Fibroblast of upper back skin (primary cell): Measurements from ENCODE around the gene RILPL2.
"Not testable (repeated sequence)": the region's sequence is repeated elsewhere in the genome, so short reads cannot be mapped to it uniquely, and the experiment has no call there.

ENCODE experiments used
- DNase-seq: peaks from one replicate; pipeline ENCODE4 v3.0.0-alpha.2; 2013

Gene RILPL2

DNA sequence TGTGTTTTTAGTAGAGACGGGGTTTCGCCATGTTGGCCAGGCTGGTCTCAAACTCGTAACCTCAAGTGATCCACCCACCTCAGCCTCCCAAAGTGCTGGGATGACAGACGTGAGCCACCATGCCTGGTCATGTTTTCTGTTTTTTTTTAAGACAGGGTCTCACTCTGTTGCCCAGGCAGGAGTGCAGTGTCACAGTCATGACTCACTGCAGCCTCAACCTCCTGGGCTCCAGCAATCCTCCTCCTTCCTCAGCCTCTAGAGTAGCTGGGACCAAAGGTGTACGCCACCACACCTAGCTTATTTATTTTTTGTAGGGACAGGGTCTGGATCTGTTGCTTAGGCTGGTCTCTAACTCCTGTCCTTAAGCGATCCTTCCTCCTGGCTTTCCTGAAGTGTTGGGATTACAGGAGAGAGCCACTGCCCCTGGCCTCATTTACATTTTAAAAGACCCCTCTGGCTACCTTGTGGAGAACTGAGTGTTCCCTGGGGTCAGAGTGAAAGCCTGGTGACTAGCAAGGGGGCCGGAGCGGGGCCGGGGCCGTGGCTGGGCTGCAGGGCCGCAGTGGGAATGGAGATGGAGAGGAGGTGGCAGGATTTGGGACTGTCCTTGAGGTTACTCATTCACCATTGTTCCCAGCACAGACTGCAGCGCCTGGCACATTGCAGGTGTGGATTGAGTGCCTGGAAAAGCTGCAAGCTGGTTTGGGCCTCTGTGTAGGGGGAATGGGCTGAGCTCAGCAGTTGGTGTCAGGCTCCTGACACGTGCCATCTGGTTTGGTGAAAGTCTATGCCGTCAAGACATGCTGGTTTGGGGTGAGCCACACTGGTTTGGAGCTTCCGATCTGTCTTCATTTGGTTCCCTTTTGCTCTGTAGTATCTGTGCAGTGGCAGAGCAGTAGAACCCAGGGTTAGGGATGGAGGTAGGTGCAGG, 34.5 kb downstream of the RILPL2 start:
- DNase-seq: no peak

DNA sequence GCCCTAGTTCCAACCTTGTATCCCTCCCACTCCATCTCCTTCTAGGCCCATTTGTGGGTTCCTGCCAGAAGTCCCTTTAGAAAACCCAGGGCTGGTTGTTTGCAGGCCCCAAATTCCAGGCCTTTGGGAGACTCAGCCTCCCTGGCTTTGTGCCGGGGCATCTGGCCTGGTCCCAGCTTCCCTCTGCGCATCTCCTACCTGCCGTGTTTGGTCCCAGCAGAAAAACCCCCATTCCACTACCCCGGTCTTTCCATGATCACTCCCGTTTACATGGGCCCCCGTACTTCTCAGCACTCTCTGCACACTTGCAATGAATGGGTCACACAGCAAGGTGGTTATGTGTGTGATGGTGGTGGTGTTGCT, 37.2 kb downstream of the RILPL2 start:
- DNase-seq: no peak

DNA sequence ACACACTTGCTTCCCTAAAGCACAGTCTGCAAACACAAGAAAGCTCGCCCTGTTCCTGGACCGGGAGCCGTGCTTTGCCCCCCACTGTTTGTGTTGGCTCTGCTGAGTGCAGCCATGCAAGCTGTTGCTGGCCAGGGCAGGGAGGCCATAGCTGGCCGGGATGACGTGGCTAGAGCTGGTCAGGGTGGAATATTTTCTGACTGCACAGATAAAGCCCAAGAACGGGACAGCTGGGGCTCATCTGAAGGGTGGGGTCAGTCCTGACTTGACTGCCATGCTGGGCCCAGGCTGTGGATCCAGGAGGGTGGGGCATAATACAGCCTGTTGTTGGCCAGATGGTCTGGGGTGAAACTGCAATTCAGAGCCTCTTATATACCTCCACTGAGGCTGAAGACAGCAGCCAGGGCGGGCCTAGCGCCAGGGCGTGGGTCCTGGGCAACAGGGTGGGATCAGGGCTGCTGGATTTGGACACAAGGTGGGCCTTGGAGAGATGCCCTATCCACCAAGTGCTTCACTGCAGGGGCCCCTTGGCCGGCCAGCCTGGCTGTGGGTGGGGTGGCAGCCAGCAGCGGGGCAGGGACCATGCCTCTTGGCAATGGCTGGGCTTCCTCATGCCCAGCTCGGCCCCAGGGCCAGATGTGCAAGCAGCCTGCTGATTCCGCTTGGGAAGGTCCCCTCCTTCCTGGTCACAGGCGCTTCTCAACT, 37.8 kb downstream of the RILPL2 start:
- no peak for DNase-seq

- DNase-seq: no peak
Measured at GRCh38 chr12:123398177-123398549, 38.3 kb downstream of the RILPL2 start.

DNA sequence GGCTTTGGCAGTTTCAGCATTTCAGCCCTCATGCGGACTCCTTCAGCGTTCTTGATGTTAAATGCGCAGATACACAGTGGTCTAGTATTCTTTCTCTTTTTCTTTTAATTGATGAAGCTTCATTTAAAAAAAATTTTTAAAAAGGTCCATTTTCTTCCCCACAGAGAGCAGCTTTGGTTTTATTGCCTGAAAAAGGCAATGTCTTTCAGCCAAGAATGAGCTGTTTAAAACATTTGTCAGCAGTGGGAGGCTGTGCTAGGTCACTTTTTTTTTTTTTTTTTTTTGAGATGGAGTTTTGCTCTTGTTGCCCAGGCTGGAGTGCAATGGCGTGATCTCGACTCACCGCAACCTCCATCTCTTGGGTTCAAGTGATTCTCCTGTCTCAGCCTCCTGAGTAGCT, 39.1 kb downstream of the RILPL2 start:
- no peak for DNase-seq

GRCh38 chr12:123396954-123397353, 39.5 kb downstream of the RILPL2 start:
- no peak for DNase-seq

GRCh38 chr12:123396543-123396942, 39.9 kb downstream of the RILPL2 start:
- DNase-seq: no peak

DNA sequence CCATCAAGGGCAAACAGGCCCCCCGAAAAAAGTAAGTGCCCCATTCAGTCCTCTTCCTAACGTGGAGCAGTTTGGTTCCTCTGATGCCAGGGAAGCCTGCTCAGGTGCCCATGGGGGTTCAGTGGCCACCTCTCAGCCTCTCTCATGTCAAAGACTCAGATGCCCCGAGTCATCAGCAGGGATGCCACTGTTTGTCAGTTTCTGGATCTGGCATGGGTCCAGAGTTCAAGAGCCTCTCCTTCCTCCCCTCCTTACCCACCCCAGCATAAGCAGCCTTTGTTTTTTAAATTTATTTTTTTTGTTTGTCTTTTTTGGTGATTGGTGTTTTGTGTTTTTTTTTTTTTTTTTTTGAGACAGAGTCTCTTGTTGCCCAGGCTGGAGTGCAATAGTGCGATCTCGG, 41.2 kb downstream of the RILPL2 start:
- no peak for DNase-seq

DNA sequence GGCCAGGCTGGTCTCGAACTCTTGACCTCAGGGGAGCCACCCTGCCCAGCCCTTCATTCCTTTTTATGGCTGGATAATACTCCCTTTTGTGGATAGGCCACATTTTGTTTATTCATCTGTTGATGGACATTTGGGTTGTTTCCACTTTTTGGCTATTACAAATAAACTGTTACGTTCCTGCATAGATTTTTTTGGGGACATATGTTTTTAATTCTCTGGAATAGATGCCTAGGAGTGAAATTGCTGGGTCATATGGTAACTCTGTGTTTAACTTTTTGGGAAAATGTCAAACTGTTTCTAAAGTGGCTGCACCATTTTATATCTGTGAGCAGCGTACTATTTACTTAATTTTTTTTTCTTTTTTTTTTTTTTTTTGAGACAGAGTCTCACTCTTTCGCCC, 42.7 kb downstream of the RILPL2 start:
- DNase-seq: peak; percentile 26

- DNase-seq: no peak
Measured at GRCh38 chr12:123391546-123392343, 44.7 kb downstream of the RILPL2 start.

DNA sequence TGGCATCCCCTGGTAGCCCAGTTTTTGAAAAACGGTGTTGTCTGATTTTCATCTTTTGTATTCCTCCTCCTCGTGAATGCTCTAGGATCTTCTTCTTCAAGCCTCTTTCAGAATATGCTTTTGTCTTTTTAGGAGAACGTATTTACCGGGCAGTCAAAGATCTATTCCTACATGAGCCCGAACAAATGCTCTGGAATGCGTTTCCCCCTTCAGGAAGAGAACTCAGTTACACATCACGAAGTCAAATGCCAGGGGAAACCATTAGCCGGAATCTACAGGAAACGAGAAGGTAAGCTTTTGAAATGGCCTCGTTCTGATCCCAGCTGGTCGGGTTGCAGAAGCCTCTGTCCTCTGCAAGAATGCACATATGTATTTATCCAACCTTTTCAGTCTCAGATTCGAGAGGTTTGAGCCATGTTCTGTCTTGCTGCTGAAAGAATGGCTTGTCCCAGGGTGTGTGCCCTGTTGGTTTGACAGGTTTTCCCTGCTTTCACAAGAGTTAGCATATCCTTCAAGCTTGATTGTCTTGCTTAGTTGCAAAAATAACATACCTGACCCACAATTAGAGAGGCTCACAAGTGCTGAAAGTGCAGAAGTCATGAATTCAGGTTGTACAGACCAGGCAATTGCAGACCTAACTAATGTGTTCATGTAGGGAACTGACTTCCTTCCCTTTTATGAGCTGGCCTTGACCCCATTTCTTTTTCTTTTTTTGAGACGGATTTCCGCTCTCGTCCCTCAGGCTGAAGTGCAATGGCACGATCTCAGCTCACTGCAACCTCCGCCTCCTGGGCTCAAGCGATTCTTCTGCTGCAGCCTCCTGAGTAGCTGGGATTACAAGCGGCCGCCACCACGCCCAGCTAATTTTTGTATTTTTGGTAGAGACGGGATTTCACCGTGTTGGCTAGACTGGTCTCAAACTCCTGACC, 45.7 kb downstream of the RILPL2 start:
- DNase-seq: peak; percentile 27

GRCh38 chr12:123389560-123390351, 46.7 kb downstream of the RILPL2 start:
- no peak for DNase-seq

GRCh38 chr12:123388951-123389559, 47.4 kb downstream of the RILPL2 start:
- DNase-seq: no peak

DNA sequence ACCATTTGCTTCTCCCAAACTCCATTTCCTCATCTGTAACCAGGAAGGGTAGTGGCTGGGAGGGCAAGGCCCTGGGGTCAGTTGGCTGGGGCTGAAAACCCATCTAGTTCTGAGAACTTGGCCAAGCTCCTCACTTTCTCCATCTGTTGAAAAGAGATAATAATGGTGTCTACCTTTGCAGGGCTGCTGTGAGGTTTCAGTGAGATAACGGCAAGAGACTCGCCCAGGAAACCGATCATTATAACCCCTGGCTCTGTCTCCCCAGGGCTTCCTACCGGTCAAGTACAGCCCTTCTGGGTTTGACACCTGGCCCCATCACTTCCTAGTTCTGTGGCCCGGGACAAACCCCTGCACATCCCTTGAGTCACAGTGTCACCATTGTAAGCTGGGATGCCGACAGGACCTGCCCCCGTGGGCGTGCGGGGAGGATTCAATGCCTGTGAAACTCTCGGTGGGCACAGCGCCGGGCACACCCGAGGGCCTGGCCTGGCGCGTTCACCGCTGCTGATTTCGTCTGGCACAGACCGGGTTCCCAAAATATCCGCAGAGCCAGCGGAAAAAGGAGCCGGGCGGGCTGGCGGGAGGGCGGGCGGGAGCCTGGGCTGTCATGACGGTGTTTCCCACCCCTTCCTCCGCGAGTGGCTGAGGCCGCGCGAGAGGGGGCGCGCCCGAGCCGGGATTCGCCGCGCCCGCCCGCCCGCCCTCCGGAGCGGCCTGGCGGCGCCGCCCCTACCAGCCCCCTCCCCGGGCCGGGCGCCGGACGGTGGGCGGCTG, 48.1 kb downstream of the RILPL2 start:
- peak; percentile 60 for DNase-seq

GRCh38 chr12:123387508-123388176, 48.8 kb downstream of the RILPL2 start:
- DNase-seq: no peak

DNA sequence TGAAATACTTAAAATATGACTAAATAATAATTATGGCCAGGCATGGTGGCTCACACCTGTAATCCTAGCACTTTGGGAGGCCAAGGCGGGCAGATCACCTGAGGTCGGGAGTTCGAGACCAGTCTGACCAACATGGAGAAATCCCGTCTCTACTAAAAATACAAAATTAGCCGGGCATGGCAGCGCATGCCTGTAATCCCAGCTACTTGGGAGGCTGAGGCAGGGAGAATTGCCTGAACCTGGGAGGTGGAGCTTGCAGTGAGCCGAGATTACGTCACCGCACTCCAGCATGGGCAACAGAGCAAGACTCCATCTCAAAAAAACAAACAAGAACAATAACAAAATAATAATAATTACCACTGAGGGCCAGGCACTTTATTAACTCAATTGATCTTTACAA, 50.9 kb downstream of the RILPL2 start:
- not testable (repeated sequence) for DNase-seq

DNA sequence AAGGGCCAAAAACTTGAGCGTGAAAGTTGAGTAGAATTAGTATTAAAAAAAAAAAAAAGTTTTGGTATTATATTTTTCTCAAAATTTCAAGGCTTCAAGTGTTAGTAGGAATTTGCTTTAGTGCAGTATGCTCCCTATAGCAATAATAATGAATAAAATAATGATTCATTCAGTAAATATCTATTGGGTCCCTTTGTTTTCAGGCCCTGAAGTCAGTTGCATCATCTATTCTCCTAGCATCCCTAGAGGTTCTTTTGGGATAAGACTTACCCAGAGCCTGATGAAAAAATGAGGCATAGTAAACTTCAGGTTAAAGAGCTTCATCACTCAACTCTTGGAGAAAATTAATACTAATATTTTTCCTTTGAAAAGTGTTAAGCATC, 51.5 kb downstream of the RILPL2 start:
- DNase-seq: peak; percentile 79

DNA sequence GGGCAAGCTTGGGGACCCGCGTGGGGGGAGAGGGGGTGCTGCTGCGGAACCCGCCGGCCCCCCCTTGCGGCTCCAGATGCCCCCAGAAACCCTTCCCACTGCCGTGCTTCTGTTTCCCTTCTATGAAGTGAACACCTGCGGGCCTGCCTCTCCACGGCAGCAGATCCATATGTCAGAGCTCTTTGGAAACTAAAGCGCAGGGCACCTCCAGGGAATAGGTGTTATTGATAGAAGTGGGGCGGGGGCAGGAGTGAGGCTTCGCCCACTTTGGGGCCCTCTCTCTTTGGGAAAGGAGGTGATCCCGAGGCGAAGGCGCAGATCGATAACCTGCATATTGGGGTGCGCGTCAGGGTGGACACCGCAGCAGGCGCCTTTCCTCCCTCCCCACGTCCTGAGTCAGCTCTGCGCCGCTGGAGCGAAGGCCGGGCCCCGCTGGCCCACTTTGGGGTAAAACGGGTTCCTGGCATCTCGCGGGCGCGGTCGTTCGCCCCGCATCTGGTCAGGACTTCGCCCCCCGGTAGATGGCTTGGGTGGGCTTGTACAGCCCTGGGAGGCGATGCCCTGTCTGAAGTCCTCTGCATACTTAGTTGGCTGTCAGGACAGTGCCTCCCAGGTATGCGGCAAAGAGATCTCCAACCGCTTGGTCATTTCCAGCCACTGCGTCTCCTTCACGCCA, 52.0 kb downstream of the RILPL2 start:
- no peak for DNase-seq

DNA sequence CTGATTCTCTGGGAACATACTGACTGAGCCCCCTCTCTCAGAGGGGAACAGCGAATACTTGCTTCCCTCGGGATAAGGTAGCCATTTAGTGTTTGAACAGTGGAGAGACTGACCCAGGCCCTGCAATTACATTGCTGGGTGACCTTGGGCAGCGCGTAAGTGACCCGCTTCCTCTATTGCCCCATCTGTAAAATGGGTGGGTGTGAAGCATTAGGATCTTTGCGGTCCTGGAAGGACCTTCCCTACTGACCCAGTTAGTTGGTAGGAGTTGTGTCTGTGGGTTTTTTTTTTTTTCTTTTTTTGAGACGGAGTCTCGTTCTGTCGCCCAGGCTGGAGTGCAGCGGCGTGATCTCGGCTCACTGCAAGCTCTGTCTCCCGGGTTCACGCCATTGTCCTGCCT, 53.8 kb downstream of the RILPL2 start:
- no peak for DNase-seq
